Mesothelial cell of epicardium (in vitro differentiated cells): Measurements from ENCODE around the gene ROGDI. TPM values are rescaled to one million over a fixed set of nuclear protein-coding genes. Genes with fewer than 3 reads are reported as not detected.

ENCODE experiments used
- DNase-seq, 2 experiments: peaks; one replicate each; pipeline ENCODE4 v3.0.0; 2021; ENCODE audit warnings: low spot score in 2 of 2; ENCODE audit not compliant: unreplicated experiment in 2 of 2
- H3K27ac Mint-ChIP-seq: 2 replicates; pipeline ENCODE4 v1.8.0; 2021; ENCODE audit warnings: mixed read lengths
- H3K27me3 Mint-ChIP-seq: 2 replicates; pipeline ENCODE4 v1.8.0; 2021; ENCODE audit warnings: low read depth, mixed read lengths
- H3K36me3 Mint-ChIP-seq: 2 replicates; pipeline ENCODE4 v1.8.0; 2021; ENCODE audit warnings: mixed read lengths
- H3K4me1 Mint-ChIP-seq: 2 replicates; pipeline ENCODE4 v1.8.0; 2021; ENCODE audit warnings: mixed read lengths
- H3K4me3 Mint-ChIP-seq: 2 replicates; pipeline ENCODE4 v1.8.0; 2021; ENCODE audit warnings: mild to moderate bottlenecking, moderate library complexity, mixed read lengths
- H3K9me3 Mint-ChIP-seq: 2 replicates; pipeline ENCODE4 v1.8.0; 2021; ENCODE audit warnings: mixed read lengths
- total RNA-seq: library from RNA; stranded (reverse); gene quantifications from 3 replicates; pipeline ENCODE4 v1.2.1, GENCODE V29; 2021
- TF ChIP-seq, protein P1 (sequence below): fragments of 200-600 bp; sonication (generic); IDR thresholded peaks from one replicate; pipeline ENCODE4 v1.5.0; 2021; ENCODE audit warnings: antibody characterized with exemption; ENCODE audit not compliant: unreplicated experiment

Gene ROGDI
- total RNA-seq, 1 donor from 2014 or later: 61.8 TPM

- no peaks in the 10 kb centered on the region for H3K27me3 Mint-ChIP-seq
- no peak for DNase-seq
- no peak overlapping the region for H3K27ac Mint-ChIP-seq
- TF ChIP-seq, protein P1, sequence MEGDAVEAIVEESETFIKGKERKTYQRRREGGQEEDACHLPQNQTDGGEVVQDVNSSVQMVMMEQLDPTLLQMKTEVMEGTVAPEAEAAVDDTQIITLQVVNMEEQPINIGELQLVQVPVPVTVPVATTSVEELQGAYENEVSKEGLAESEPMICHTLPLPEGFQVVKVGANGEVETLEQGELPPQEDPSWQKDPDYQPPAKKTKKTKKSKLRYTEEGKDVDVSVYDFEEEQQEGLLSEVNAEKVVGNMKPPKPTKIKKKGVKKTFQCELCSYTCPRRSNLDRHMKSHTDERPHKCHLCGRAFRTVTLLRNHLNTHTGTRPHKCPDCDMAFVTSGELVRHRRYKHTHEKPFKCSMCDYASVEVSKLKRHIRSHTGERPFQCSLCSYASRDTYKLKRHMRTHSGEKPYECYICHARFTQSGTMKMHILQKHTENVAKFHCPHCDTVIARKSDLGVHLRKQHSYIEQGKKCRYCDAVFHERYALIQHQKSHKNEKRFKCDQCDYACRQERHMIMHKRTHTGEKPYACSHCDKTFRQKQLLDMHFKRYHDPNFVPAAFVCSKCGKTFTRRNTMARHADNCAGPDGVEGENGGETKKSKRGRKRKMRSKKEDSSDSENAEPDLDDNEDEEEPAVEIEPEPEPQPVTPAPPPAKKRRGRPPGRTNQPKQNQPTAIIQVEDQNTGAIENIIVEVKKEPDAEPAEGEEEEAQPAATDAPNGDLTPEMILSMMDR: no peak
- no peaks in the 10 kb centered on the region for H3K36me3 Mint-ChIP-seq
- no peak overlapping the region for H3K4me3 Mint-ChIP-seq
- H3K9me3 Mint-ChIP-seq: no peaks in the 10 kb centered on the region
- no peaks in the 10 kb centered on the region for H3K4me1 Mint-ChIP-seq
Observed at GRCh38 chr16:4776141-4776705, 26.2 kb downstream of the ROGDI start.

- Mint-ChIP-seq H3K27me3 (no peaks in the 10 kb centered on the region), H3K27ac (no peak overlapping the region), H3K4me1 (no peaks in the 10 kb centered on the region), H3K4me3 (no peak overlapping the region), H3K36me3 (no peaks in the 10 kb centered on the region), H3K9me3 (no peaks in the 10 kb centered on the region)
- no peak for DNase-seq
- TF ChIP-seq, protein P1: no peak
Observed at GRCh38 chr16:4775005-4775404, 27.4 kb downstream of the ROGDI start.

DNA sequence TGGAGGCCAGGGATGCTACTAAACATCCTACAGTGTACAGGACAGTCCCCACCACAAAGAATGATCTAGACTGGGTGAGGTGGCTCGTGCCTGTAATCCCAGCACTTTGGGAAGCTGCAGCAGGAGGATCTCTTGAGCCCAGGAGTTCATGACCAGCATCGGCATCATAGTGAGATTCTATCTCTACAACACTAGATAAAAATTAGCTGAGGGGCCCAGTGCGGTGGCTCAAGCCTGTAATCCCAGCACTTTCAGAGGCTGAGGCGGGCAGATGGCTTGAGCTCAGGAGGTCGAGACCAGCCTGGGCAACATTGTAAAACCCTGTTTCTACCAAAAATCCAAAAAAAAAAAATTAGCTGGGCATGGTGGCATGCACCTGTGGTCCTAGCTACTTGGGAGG lies 30.1 kb downstream of the ROGDI start:
- TF ChIP-seq, protein P1: no peak
- no peak for DNase-seq
- Mint-ChIP-seq H3K4me1 (peaks cover 5% of the 10 kb centered on the region), H3K27me3 (no peaks in the 10 kb centered on the region), H3K27ac (no peak overlapping the region), H3K9me3 (no peaks in the 10 kb centered on the region), H3K36me3 (no peaks in the 10 kb centered on the region), H3K4me3 (no peak overlapping the region)

GRCh38 chr16:4771646-4772045 lies 30.8 kb downstream of the ROGDI start:
- H3K9me3 Mint-ChIP-seq: no peaks in the 10 kb centered on the region
- TF ChIP-seq, protein P1: no peak
- no peak overlapping the region for H3K27ac Mint-ChIP-seq

GRCh38 chr16:4769306-4769638 lies 33.2 kb downstream of the ROGDI start:
- Mint-ChIP-seq H3K4me1 (peaks cover 15% of the 10 kb centered on the region), H3K36me3 (no peaks in the 10 kb centered on the region), H3K27ac (no peak overlapping the region), H3K27me3 (no peaks in the 10 kb centered on the region), H3K9me3 (no peaks in the 10 kb centered on the region), H3K4me3 (peak overlapping the region; percentile 79)
- TF ChIP-seq, protein P1: no peak
- no peak for DNase-seq

More at GRCh38 chr16:4771646-4772045, 30.8 kb downstream of the ROGDI start:
- no peaks in the 10 kb centered on the region for H3K27me3 Mint-ChIP-seq
- H3K4me1 Mint-ChIP-seq: peaks cover 7% of the 10 kb centered on the region
- H3K36me3 Mint-ChIP-seq: no peaks in the 10 kb centered on the region
- no peak for DNase-seq
- no peak overlapping the region for H3K4me3 Mint-ChIP-seq
